OCI-LY7 (cell line): Measurements from ENCODE around the gene CACNB2. TPM values are rescaled to one million over a fixed set of nuclear protein-coding genes. Genes with fewer than 3 reads are reported as not detected.

Experiments used
- BruUV-seq: library from RNA; stranded (reverse); fragments of 400-500 nt; replicated peaks from 2 replicates; lab custom pipeline; 2021; lab: Mats Ljungman, UMichigan
- CTCF ChIA-PET: fragments of 300-600 bp; sonication (Branson Sonifier 250); formaldehyde crosslinking; loops from one replicate; lab custom pipeline; 2022; ENCODE audit warnings: antibody characterized with exemption; ENCODE audit not compliant: unreplicated experiment; lab: Charles Lee
- POLR2A ChIA-PET: fragments of 300-600 bp; sonication (Branson Sonifier 250); formaldehyde crosslinking; loops from one replicate; lab custom pipeline; 2022; ENCODE audit warnings: antibody characterized with exemption; lab: Charles Lee
- DNase-seq: peaks from one replicate; pipeline ENCODE4 v3.0.0-alpha.2; 2015; ENCODE audit warnings: low spot score
- H2AFZ ChIP-seq: fragments of 200-600 bp; sonication (generic), shearing (Covaris generic); 2 replicates; pipeline ENCODE4 v1.6.1; 2014; ENCODE audit warnings: mild to moderate bottlenecking, antibody characterized with exemption, low read length, moderate library complexity
- H3K27ac ChIP-seq: fragments of 200-600 bp; sonication (generic); 2 replicates; pipeline ENCODE4 v1.5.1; 2014; ENCODE audit warnings: mixed run types, low read depth, mild to moderate bottlenecking, moderate library complexity, low read length, inconsistent platforms; ENCODE audit not compliant: poor library complexity, severe bottlenecking
- H3K36me3 ChIP-seq: fragments of 200-600 bp; sonication (generic); 2 replicates; pipeline ENCODE4 v1.6.1; 2014; ENCODE audit warnings: mild to moderate bottlenecking, antibody characterized with exemption, low read length, moderate library complexity, mixed read lengths; ENCODE audit not compliant: insufficient read depth
- H3K4me1 ChIP-seq: fragments of 200-600 bp; sonication (generic); 2 replicates; pipeline ENCODE4 v1.5.1; 2014; ENCODE audit warnings: mild to moderate bottlenecking, low read length; ENCODE audit not compliant: insufficient read depth, poor library complexity, severe bottlenecking
- H3K4me2 ChIP-seq: fragments of 200-600 bp; sonication (generic); 2 replicates; pipeline ENCODE4 v1.6.1; 2014; ENCODE audit warnings: mild to moderate bottlenecking, low read length
- H3K4me3 ChIP-seq: fragments of 200-600 bp; sonication (generic); 2 replicates; pipeline ENCODE4 v1.5.1; 2014; ENCODE audit warnings: mild to moderate bottlenecking, low read depth, low read length; ENCODE audit not compliant: poor library complexity, severe bottlenecking
- H3K79me2 ChIP-seq: fragments of 200-600 bp; sonication (generic); 2 replicates; pipeline ENCODE4 v1.6.1; 2016; ENCODE audit warnings: low read depth, mild to moderate bottlenecking, low read length, moderate library complexity, mixed read lengths; ENCODE audit not compliant: insufficient read depth
- H3K9me2 ChIP-seq: fragments of 200-600 bp; sonication (generic); 2 replicates; pipeline ENCODE4 v1.6.1; 2016; ENCODE audit warnings: mild to moderate bottlenecking, low read length, mixed read lengths; ENCODE audit not compliant: insufficient read depth
- H3K9me3 ChIP-seq: fragments of 200-600 bp; sonication (generic); 2 replicates; pipeline ENCODE4 v1.6.1; 2014; ENCODE audit warnings: mild to moderate bottlenecking, mixed run types, low read length, mixed read lengths
- H4K20me1 ChIP-seq: fragments of 200-600 bp; sonication (generic); 2 replicates; pipeline ENCODE4 v1.6.1; 2014; ENCODE audit warnings: mild to moderate bottlenecking, antibody characterized with exemption, low read length, moderate library complexity, mixed read lengths; ENCODE audit not compliant: insufficient read depth
- EZH2phosphoT487 ChIP-seq: fragments of 200-600 bp; sonication (generic); IDR thresholded peaks from 2 replicates; pipeline ENCODE4 v1.6.1; 2018; ENCODE audit warnings: low read depth, borderline replicate concordance, mild to moderate bottlenecking, mixed run types, antibody characterized with exemption, low read length, moderate library complexity, mixed read lengths
- intact Hi-C: fragments of 100-400 bp; cut with micrococcal nuclease; formaldehyde crosslinking; loops from one replicate; pipeline ENCODE4 v1.10.0; 2022; ENCODE audit not compliant: unreplicated experiment
- total RNA-seq, 2 experiments: library from RNA; depleted of rRNA in 1 of 2; stranded (reverse); fragments of >200 nt in 1 of 2; shearing (Covaris generic) in 1 of 2; gene quantifications; 2 replicates each; pipeline ENCODE4 v1.2.3, GENCODE V29; 2014 to 2022
- TF ChIP-seq, protein P1 (sequence below): fragments of 200-600 bp; sonication (generic); conservative IDR thresholded peaks from 2 replicates; pipeline ENCODE4 v1.5.1; 2014; ENCODE audit warnings: mild to moderate bottlenecking, antibody characterized with exemption, low read length, moderate library complexity, mixed read lengths

The CACNB2 gene
- total RNA-seq, 2 experiments from 2014 or later: not detected

DNA sequence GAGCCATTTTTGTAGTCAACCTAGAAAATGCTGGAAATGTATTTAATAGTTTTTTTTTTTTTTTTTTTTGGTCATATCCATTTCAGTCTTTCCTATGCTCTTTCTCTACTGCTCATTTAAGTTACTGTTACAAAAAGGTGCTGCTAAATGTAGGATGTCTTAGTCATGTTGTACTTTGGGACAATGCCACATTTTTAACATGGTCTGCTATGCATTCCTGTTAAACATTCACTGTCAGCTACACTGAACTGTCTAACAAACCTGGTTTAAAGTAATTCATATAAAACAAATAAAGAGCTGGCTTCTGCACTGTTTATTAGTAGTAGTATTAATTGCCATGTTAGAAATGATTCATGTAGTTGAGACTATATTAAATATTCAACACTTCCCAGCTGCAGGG, 402.6 kb downstream of the CACNB2 start:
- POLR2A ChIA-PET: no interaction called here
- CTCF ChIA-PET: no interaction called here
- Histone ChIP-seq H3K9me2 (no peaks in the 10 kb centered on the region; the same call in 1 of the 2 replicates), H3K9me3 (no peaks in the 10 kb centered on the region), H3K27ac (no peak overlapping the region), H3K4me1 (no peaks in the 10 kb centered on the region), H3K36me3 (peaks cover 86% of the 10 kb centered on the region), H3K4me3 (no peak overlapping the region), H4K20me1 (no peaks in the 10 kb centered on the region), H3K79me2 (no peaks in the 10 kb centered on the region), H3K4me2 (no peak overlapping the region), H2AFZ (no peak overlapping the region)
- TF ChIP-seq EZH2phosphoT487: no peak
- TF ChIP-seq, protein P1, sequence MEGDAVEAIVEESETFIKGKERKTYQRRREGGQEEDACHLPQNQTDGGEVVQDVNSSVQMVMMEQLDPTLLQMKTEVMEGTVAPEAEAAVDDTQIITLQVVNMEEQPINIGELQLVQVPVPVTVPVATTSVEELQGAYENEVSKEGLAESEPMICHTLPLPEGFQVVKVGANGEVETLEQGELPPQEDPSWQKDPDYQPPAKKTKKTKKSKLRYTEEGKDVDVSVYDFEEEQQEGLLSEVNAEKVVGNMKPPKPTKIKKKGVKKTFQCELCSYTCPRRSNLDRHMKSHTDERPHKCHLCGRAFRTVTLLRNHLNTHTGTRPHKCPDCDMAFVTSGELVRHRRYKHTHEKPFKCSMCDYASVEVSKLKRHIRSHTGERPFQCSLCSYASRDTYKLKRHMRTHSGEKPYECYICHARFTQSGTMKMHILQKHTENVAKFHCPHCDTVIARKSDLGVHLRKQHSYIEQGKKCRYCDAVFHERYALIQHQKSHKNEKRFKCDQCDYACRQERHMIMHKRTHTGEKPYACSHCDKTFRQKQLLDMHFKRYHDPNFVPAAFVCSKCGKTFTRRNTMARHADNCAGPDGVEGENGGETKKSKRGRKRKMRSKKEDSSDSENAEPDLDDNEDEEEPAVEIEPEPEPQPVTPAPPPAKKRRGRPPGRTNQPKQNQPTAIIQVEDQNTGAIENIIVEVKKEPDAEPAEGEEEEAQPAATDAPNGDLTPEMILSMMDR: no peak
- DNase-seq: no peak
- intact Hi-C loops: no loop called here
- BruUV-seq: no TSS peak

DNA sequence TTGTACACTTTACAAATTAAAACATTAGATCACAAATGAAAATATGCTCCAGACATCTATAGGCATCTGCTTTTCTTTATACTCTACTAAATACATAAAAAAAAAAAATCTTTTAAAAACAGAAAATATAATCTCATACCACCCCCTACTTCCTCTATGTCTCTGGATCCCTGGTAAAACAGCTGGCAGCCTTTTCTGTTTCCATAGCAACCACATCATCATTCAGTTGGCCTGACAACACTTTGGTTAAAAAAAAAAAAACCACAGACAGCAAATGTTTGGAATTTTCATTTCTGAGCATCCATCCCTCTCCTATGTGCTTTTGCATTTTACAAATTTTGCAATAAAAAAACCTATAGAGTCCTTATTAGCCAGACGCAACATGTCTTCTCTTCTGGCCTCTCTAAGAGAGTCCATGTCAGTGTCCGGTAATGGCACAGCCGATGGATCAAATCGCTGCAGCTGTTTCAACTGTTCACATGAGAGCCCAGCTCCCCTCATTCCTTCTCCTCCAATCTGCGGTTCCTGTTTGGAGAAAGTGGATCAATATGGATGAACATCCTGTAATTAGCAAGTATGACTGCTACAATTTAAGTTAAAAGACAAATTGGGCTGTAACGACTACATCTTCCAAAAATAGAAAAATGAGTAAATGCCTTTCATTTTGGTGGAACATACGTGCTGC, 405.5 kb downstream of the CACNB2 start:
- intact Hi-C loops: no loop called here
- Histone ChIP-seq H3K27ac (no peak overlapping the region), H3K4me1 (no peaks in the 10 kb centered on the region), H3K79me2 (no peaks in the 10 kb centered on the region), H4K20me1 (no peaks in the 10 kb centered on the region), H3K9me3 (no peaks in the 10 kb centered on the region), H3K9me2 (no peaks in the 10 kb centered on the region; the same call in 1 of the 2 replicates), H3K4me2 (no peak overlapping the region), H2AFZ (no peak overlapping the region), H3K4me3 (no peak overlapping the region), H3K36me3 (peaks cover 80% of the 10 kb centered on the region)
- TF ChIP-seq EZH2phosphoT487: no peak
- TF ChIP-seq, protein P1: no peak
- ChIA-PET POLR2A (no interaction called here), CTCF (no interaction called here)
- BruUV-seq: no TSS peak
- no peak for DNase-seq

DNA sequence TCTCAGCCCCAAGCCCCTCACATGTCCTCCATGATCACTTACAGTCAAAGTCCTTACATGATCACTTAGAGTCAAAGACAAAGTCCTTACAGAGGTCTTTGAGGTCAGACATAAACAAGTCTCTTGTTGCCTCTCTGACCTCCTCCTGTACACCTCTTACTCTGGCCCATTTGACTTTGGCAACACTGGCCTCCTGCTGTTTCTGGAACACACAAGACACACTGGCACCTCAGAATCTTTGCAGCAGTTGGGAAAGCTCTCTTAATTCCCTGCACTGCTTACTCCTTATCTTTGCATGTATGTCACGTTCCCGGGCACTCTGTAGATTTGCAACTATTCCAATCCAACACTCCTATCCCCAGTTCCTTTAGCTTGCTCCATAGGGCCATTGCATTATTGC, 408.9 kb downstream of the CACNB2 start:
- H3K27ac ChIP-seq: no peak overlapping the region
- H3K9me3 ChIP-seq: no peaks in the 10 kb centered on the region
- intact Hi-C loops: no loop called here
- H3K4me2 ChIP-seq: no peak overlapping the region
- H2AFZ ChIP-seq: no peak overlapping the region
- no peak overlapping the region for H3K4me3 ChIP-seq
- no peaks in the 10 kb centered on the region for H4K20me1 ChIP-seq
- ChIA-PET POLR2A (interaction anchor here (0.6 kb wide), 2 partner anchors 218 to 1145 kb away, joined by 3 to 6 read pairs; no protein-coding TSS in a partner anchor), CTCF (no interaction called here)
- H3K36me3 ChIP-seq: peaks cover 73% of the 10 kb centered on the region
- no peaks in the 10 kb centered on the region for H3K4me1 ChIP-seq
- no TSS peak for BruUV-seq
- H3K79me2 ChIP-seq: no peaks in the 10 kb centered on the region
- no peak for TF ChIP-seq EZH2phosphoT487
- TF ChIP-seq, protein P1: no peak
- no peaks in the 10 kb centered on the region for H3K9me2 ChIP-seq
- no peak for DNase-seq
